Neural progenitor cell (in vitro differentiated cells): ENCODE data around the gene LMBR1. TPM values are rescaled to one million over a fixed set of nuclear protein-coding genes. Genes with fewer than 3 reads are reported as not detected.
A peak's percentile ranks its signal among the peaks of the same experiment; 100 is the strongest.

Experiments
- DNase-seq: peaks from one replicate; pipeline ENCODE4 v3.0.0-alpha.2; 2016; ENCODE audit warnings: low spot score
- H2AFZ ChIP-seq: fragments of 200-600 bp; sonication (generic); replicated peaks from 2 replicates; pipeline ENCODE4 v1.6.1; 2016; ENCODE audit warnings: antibody characterized with exemption
- H3F3A ChIP-seq: fragments of 200-600 bp; sonication (generic); 2 replicates; pipeline ENCODE4 v1.6.1; 2016; ENCODE audit warnings: antibody characterized with exemption, low read depth
- H3K27ac ChIP-seq: fragments of 200-600 bp; sonication (generic); 2 replicates; pipeline ENCODE4 v1.5.1; 2016; ENCODE audit warnings: mild to moderate bottlenecking
- H3K27me3 ChIP-seq: fragments of 200-600 bp; sonication (generic); 2 replicates; pipeline ENCODE4 v1.6.1; 2016; ENCODE audit warnings: mild to moderate bottlenecking, moderate library complexity
- H3K36me3 ChIP-seq: fragments of 200-600 bp; sonication (generic); 2 replicates; pipeline ENCODE4 v1.5.1; 2016
- H3K4me1 ChIP-seq: fragments of 200-600 bp; sonication (generic); 2 replicates; pipeline ENCODE4 v1.6.1; 2016; ENCODE audit warnings: mixed run types
- H3K4me2 ChIP-seq: fragments of 200-600 bp; sonication (generic); 2 replicates; pipeline ENCODE4 v1.6.1; 2016
- H3K4me3 ChIP-seq: fragments of 200-600 bp; sonication (generic); 2 replicates; pipeline ENCODE4 v1.5.1; 2016
- H3K79me2 ChIP-seq: fragments of 200-600 bp; sonication (generic); 2 replicates; pipeline ENCODE4 v1.6.1; 2016; ENCODE audit warnings: low read depth
- H3K9ac ChIP-seq: fragments of 200-600 bp; sonication (generic); 2 replicates; pipeline ENCODE4 v1.6.1; 2016
- H3K9me3 ChIP-seq: fragments of 200-600 bp; sonication (generic); 2 replicates; pipeline ENCODE4 v1.5.1; 2016; ENCODE audit warnings: low read depth
- H4K20me1 ChIP-seq: fragments of 200-600 bp; sonication (generic); 2 replicates; pipeline ENCODE4 v1.6.1; 2016; ENCODE audit warnings: low read depth
- H3K27ac Mint-ChIP-seq: 3 replicates; pipeline ENCODE4 v1.8.0; 2021; ENCODE audit warnings: mixed read lengths
- H3K27me3 Mint-ChIP-seq: 2 replicates; pipeline ENCODE4 v1.8.0; 2022; ENCODE audit warnings: low read depth, mild to moderate bottlenecking, inconsistent platforms, moderate library complexity, mixed read lengths; ENCODE audit not compliant: insufficient read depth
- H3K36me3 Mint-ChIP-seq: 3 replicates; pipeline ENCODE4 v1.8.0; 2021; ENCODE audit warnings: mixed read lengths
- H3K4me1 Mint-ChIP-seq: 3 replicates; pipeline ENCODE4 v1.8.0; 2021; ENCODE audit warnings: mixed read lengths
- H3K4me3 Mint-ChIP-seq: 3 replicates; pipeline ENCODE4 v1.8.0; 2021; ENCODE audit warnings: mild to moderate bottlenecking, moderate library complexity, mixed read lengths
- H3K9me3 Mint-ChIP-seq: 3 replicates; pipeline ENCODE4 v1.8.0; 2020; ENCODE audit warnings: mixed read lengths
- EZH2 ChIP-seq: fragments of 200-600 bp; sonication (generic); IDR thresholded peaks from 2 replicates; pipeline ENCODE4 v1.6.1; 2017; ENCODE audit warnings: antibody characterized with exemption, mild to moderate bottlenecking, moderate library complexity
- EZH2phosphoT487 ChIP-seq: fragments of 200-600 bp; sonication (generic); IDR thresholded peaks from 2 replicates; pipeline ENCODE4 v1.6.1; 2017; ENCODE audit warnings: antibody characterized with exemption
- total RNA-seq: library from RNA; depleted of rRNA; stranded (reverse); fragments of >200 nt; gene quantifications from 2 replicates; pipeline ENCODE4 v1.2.3, GENCODE V29; 2015; ENCODE audit warnings: low replicate concordance
- TF ChIP-seq, protein P1 (sequence below): fragments of 200-600 bp; sonication (generic); IDR thresholded peaks from 2 replicates; pipeline ENCODE4 v1.5.1; 2017; ENCODE audit warnings: antibody characterized with exemption, mild to moderate bottlenecking

The LMBR1 gene
- total RNA-seq, 1 donor from 2014 or later, result 58.1 TPM

DNA sequence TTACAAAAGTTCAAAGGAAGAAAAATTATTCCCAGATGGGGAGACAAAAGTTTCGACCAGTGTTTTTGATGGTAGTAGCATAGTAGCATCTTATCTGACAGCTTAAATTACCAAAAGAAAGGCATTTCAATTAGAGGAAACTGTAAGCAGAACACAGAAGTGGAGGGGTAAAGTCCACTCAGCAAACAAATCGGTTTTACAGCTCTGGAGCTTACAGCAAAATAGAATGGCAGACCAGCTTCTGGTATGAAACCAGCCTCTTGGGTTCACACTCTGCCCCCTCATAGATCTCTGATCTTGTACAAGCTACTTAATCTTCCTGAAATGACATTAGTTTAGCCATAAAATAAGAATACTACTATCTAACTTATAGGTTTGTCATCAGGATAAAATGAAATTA lies 133.8 kb downstream of the LMBR1 start:
- Mint-ChIP-seq H3K4me1 (peaks cover 2% of the 10 kb centered on the region), H3K4me3 (no peak overlapping the region), H3K27ac (no peak overlapping the region), H3K9me3 (no peaks in the 10 kb centered on the region), H3K27me3 (no peaks in the 10 kb centered on the region), H3K36me3 (peaks cover 23% of the 10 kb centered on the region)
- Histone ChIP-seq H3K9ac (no peak overlapping the region), H2AFZ (no peak overlapping the region), H3K4me1 (peaks cover 3% of the 10 kb centered on the region), H4K20me1 (no peaks in the 10 kb centered on the region), H3K27me3 (no peaks in the 10 kb centered on the region), H3K27ac (no peak overlapping the region), H3K9me3 (no peaks in the 10 kb centered on the region), H3F3A (peaks cover 5% of the 10 kb centered on the region), H3K79me2 (no peaks in the 10 kb centered on the region), H3K4me3 (no peak overlapping the region), H3K36me3 (peaks cover 4% of the 10 kb centered on the region), H3K4me2 (no peak overlapping the region)
- no peak for DNase-seq
- TF ChIP-seq, protein P1, sequence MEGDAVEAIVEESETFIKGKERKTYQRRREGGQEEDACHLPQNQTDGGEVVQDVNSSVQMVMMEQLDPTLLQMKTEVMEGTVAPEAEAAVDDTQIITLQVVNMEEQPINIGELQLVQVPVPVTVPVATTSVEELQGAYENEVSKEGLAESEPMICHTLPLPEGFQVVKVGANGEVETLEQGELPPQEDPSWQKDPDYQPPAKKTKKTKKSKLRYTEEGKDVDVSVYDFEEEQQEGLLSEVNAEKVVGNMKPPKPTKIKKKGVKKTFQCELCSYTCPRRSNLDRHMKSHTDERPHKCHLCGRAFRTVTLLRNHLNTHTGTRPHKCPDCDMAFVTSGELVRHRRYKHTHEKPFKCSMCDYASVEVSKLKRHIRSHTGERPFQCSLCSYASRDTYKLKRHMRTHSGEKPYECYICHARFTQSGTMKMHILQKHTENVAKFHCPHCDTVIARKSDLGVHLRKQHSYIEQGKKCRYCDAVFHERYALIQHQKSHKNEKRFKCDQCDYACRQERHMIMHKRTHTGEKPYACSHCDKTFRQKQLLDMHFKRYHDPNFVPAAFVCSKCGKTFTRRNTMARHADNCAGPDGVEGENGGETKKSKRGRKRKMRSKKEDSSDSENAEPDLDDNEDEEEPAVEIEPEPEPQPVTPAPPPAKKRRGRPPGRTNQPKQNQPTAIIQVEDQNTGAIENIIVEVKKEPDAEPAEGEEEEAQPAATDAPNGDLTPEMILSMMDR, result no peak
- TF ChIP-seq EZH2phosphoT487 (no peak), EZH2 (no peak)

DNA sequence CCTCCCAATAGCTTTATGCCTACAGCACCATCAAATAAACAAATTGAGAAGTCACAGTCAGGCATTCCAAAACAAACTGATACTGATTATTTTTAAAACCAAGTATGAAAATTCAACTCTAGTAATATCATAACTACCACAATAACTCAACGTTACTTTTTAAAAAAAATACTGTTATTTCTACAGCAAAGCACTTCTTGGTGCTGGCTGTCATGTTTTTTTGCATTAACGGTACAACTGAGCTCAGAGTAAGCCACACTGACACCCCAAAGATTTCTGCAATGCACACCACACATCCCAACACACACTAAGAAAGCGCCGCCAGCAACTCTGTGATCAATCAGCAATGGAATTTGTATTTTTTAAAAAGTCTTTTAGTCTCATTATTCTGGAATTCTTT lies 138.8 kb downstream of the LMBR1 start:
- H2AFZ ChIP-seq, result no peak overlapping the region
- no peak overlapping the region for H3K4me3 Mint-ChIP-seq
- TF ChIP-seq EZH2, result no peak
- TF ChIP-seq, protein P1, result no peak
- TF ChIP-seq EZH2phosphoT487, result no peak

DNA sequence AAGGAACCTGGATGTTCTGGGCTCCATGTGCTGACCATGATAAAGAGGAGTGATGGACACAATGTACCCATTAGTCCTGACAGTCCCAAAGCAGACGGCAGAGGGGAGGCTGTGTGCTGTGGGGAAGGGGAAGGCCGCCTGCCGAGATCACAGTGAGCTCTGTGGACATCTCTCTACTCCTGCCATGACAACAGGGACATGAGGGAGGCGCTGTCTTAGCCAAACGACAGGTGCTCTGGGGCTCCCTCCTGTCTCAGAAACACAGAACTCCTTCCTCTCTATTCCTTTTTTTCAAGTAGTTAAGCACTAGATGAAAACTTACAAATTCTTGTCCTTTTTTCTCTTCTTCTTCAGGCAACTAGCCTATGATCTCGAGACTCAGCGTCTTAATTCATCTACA lies 139.4 kb downstream of the LMBR1 start:
- peak overlapping the region; percentile 7 for H3K27ac ChIP-seq
- H3K4me3 Mint-ChIP-seq, result no peak overlapping the region
- no peaks in the 10 kb centered on the region for H3K36me3 ChIP-seq
- H4K20me1 ChIP-seq, result no peaks in the 10 kb centered on the region
- H3K79me2 ChIP-seq, result no peaks in the 10 kb centered on the region
- H3F3A ChIP-seq, result peaks cover 27% of the 10 kb centered on the region
- H3K27me3 Mint-ChIP-seq, result no peaks in the 10 kb centered on the region
- H3K27ac Mint-ChIP-seq, result no peak overlapping the region
- peak overlapping the region; percentile 66 for H3K4me2 ChIP-seq
- TF ChIP-seq EZH2, result no peak
- TF ChIP-seq, protein P1, result peak; percentile 38
- H3K9ac ChIP-seq, result no peak overlapping the region
- H3K4me1 ChIP-seq, result peaks cover 33% of the 10 kb centered on the region
- no peaks in the 10 kb centered on the region for H3K9me3 ChIP-seq
- no peak overlapping the region for H2AFZ ChIP-seq
- H3K36me3 Mint-ChIP-seq, result peaks cover 5% of the 10 kb centered on the region
- H3K4me1 Mint-ChIP-seq, result peaks cover 2% of the 10 kb centered on the region
- peak; percentile 46 for DNase-seq
- H3K4me3 ChIP-seq, result no peak overlapping the region
- H3K27me3 ChIP-seq, result no peaks in the 10 kb centered on the region
- no peaks in the 10 kb centered on the region for H3K9me3 Mint-ChIP-seq

More for the DNA sequence above, 138.8 kb downstream of the LMBR1 start:
- Mint-ChIP-seq H3K27me3 (no peaks in the 10 kb centered on the region), H3K9me3 (no peaks in the 10 kb centered on the region), H3K27ac (no peak overlapping the region), H3K36me3 (peaks cover 7% of the 10 kb centered on the region), H3K4me1 (peaks cover 2% of the 10 kb centered on the region)
- Histone ChIP-seq H3K27me3 (no peaks in the 10 kb centered on the region), H3F3A (peaks cover 27% of the 10 kb centered on the region), H3K4me1 (peaks cover 33% of the 10 kb centered on the region), H3K9me3 (no peaks in the 10 kb centered on the region), H3K27ac (no peak overlapping the region), H3K4me3 (no peak overlapping the region), H4K20me1 (no peaks in the 10 kb centered on the region), H3K4me2 (no peak overlapping the region), H3K79me2 (no peaks in the 10 kb centered on the region), H3K36me3 (no peaks in the 10 kb centered on the region), H3K9ac (no peak overlapping the region)
- no peak for DNase-seq
